GM10248 (cell line): ENCODE data around the gene ZNHIT6.
A peak's percentile ranks its signal among the peaks of the same experiment; 100 is the strongest.

ENCODE experiments used
- CTCF ChIA-PET: fragments of 300-600 bp; sonication (Branson Sonifier 250); formaldehyde crosslinking; extraction: SDS; loops from one replicate; lab custom pipeline; 2021; ENCODE audit warnings: antibody characterized with exemption; lab: Yijun Ruan, JAX
- POLR2A ChIA-PET: fragments of 350-650 bp; sonication (Branson Sonifier 250); formaldehyde crosslinking; extraction: SDS; loops from one replicate; lab custom pipeline; 2020; ENCODE audit warnings: antibody characterized with exemption; lab: Yijun Ruan, JAX
- DNase-seq: peaks from one replicate; pipeline ENCODE4 v3.0.0; 2012; ENCODE audit errors: extremely low spot score
- TF ChIP-seq, protein P1 (sequence below): IDR thresholded peaks from 2 replicates; pipeline ENCODE4 v1.5.1; 2012; ENCODE audit warnings: mild to moderate bottlenecking, low read depth; ENCODE audit errors: extremely low read depth, missing control alignments, control extremely low read depth

ZNHIT6 gene

DNA sequence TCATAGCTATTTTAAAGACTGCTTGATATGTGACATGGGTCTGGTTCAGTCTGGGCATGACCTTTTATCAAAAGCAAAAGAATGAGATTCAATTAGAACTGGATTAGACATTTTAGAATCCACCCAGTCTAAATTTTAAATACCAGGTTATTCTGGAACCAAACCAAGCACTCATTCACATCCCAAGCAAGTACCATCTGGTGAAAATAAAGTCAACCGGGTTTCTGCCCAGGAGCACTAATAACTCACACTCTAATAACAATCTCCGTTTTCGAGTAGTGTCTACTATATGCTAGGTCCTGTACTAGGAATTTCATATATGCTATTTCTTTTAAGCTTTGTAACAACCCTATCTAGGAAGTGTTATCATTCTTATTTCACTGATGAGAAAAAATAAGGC, 30.6 kb downstream of the ZNHIT6 start:
- ChIA-PET CTCF (interaction anchor here (0.7 to 1.6 kb wide), 6 partner anchors 8 to 369 kb away, joined by 3 to 4 read pairs (median 3); no protein-coding TSS in a partner anchor), POLR2A (no interaction called here)
- DNase-seq, result no peak
- TF ChIP-seq, protein P1, sequence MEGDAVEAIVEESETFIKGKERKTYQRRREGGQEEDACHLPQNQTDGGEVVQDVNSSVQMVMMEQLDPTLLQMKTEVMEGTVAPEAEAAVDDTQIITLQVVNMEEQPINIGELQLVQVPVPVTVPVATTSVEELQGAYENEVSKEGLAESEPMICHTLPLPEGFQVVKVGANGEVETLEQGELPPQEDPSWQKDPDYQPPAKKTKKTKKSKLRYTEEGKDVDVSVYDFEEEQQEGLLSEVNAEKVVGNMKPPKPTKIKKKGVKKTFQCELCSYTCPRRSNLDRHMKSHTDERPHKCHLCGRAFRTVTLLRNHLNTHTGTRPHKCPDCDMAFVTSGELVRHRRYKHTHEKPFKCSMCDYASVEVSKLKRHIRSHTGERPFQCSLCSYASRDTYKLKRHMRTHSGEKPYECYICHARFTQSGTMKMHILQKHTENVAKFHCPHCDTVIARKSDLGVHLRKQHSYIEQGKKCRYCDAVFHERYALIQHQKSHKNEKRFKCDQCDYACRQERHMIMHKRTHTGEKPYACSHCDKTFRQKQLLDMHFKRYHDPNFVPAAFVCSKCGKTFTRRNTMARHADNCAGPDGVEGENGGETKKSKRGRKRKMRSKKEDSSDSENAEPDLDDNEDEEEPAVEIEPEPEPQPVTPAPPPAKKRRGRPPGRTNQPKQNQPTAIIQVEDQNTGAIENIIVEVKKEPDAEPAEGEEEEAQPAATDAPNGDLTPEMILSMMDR, result no peak

DNA sequence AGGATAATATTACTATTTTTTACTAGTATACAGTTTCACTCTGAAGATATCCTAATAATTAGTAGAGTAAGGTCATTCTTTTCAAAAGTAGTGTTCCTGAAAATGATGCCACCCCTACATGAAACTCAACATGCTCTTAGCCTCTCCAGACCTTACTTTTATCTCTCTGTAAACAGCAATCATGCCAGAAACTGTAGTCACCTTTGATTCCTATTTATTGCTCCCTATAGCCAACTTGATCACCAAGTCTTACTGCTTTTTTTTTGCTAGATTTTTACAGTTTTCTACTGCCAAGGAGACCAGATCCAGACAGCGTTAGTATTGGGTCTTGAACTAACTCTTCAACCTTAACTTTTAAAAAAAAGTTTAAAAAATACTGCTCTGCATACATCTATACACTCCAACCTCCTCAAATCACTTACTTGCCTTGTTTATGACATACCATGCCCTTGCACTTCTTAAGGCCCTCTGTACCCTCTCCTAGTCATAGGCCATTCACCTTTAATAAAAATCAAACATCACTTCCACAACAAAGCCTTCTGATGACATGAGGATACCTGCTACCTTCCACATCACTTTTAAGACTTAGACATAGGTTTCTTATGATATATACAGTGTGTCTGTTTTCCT, 36.1 kb downstream of the ZNHIT6 start:
- TF ChIP-seq, protein P1, result no peak
- DNase-seq, result no peak
- ChIA-PET CTCF (no interaction called here), POLR2A (no interaction called here)

DNA sequence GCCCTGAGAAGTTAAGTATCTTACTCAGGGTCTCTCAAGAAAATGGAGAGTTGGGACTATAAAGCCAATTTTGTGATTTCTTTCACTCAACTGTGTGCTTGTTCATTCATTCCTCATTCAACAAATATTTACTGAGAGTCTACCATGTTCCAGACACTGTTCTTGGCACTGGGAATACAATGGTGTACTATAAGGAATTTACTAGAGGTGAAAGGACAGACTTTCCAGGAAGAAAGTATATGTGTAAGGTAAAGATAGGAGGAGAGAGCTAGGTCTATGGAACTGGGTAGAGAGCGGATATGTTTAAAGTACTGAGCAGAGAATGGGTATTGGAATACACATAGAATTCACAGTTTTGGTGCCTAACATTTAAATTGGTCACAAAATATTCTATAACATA, 42.3 kb downstream of the ZNHIT6 start:
- POLR2A ChIA-PET, result no interaction called here
- no peak for DNase-seq
- TF ChIP-seq, protein P1, result no peak
- CTCF ChIA-PET, result interaction anchor here (1.4 to 1.9 kb wide), 2 partner anchors 36 to 1038 kb away, joined by 3 to 4 read pairs; partner anchors contain the start of gene SH3GLB1

DNA sequence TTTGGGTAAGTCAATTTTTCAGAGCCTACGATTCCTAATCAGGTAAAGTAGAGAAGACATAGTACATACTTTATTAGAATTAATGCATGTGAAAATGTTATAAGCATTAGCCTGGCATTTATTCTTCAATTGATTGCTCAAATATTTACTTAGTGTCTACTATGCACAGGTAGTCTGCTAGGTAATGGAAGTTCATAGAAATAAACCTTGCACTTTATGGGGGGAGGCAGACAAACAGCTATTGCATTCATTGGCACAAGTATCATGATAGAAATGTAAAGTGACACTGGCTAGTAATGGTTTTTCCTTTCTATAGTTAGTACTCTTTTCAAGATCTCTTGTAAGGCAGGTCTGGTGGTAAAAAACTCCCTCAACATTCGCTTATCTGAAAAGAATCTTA, 44.9 kb downstream of the ZNHIT6 start:
- ChIA-PET POLR2A (no interaction called here), CTCF (interaction anchor here (1.0 to 2.0 kb wide), 2 partner anchors 14 to 33 kb away, joined by 3 to 4 read pairs; no protein-coding TSS in a partner anchor)
- TF ChIP-seq, protein P1, result no peak
- no peak for DNase-seq

DNA sequence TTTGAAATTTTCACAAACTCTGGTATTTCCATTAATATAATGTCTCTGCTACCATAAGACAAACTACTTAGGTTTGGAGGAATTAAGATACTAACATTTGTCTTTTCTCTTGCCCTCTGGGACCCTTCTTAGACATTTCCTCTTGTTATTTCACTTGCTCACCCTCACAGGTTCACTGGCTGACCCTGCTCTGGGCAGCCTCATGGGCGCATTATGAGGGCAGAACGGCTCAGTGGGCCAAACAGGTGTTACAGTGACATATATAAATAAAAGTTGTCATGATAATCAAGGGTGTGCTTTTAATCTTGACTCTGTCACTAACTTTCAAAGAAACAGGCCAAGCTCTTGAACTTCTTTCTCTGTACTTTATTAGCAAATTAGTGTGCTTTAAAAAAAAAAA, 46.5 kb downstream of the ZNHIT6 start:
- POLR2A ChIA-PET, result no interaction called here
- TF ChIP-seq, protein P1, result peak; percentile 8
- no peak for DNase-seq
- CTCF ChIA-PET, result interaction anchor here (0.6 to 2.9 kb wide), 4 partner anchors 8 to 1569 kb away, joined by 3 to 7 read pairs (median 3); no protein-coding TSS in a partner anchor

DNA sequence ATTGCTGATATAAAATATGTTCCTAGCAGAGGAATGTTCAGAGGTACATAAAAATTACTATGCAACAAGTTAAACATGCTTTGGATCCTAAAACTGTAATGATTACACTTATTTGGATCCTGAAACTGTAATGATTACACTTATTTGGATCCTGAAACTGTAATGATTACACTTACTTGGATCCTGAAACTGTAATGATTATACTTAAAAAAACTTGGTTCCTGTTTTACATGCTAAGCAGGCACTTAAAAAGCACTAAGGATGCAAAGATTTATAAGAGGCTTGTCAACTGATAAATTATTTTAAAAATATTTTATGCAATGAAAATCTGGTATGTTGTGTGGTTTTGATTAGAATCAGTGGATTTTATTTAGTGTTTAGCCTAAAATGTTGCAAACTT, 47.7 kb downstream of the ZNHIT6 start:
- ChIA-PET POLR2A (no interaction called here), CTCF (interaction anchor here (2.9 kb wide), 1 partner anchor 9 kb away, joined by 7 read pairs; no protein-coding TSS in a partner anchor)
- TF ChIP-seq, protein P1, result no peak
- no peak for DNase-seq
